Measurements from ENCODE around the gene GPR50. TPM values are rescaled to one million over a fixed set of nuclear protein-coding genes. Genes with fewer than 3 reads are reported as not detected.

The GPR50 gene
- total and polyA plus RNA-seq, 10 of the 15 experiments (the other 5 are each of a cell fraction or from before 2014, with no cell fraction given) = 0.03 to 0.08 (median 0.04) TPM; not detected in 7

- 29% methylated on average over 2 of the region's 2 CpGs for WGBS (ENCODE audit: insufficient coverage, insufficient replicate concordance, low lambda C conversion rate, missing lambda C conversion rate)
- Histone ChIP-seq H3K4me2 (ENCODE audit: control insufficient read depth, insufficient read depth) (no peak overlapping the region), H3K27me3 (replicated peaks in 1 of 2; ENCODE audit: control insufficient read depth in 2 of 2, insufficient read depth in 2 of 2, low read length in 1 of 2) (no peaks in the 10 kb centered on the region), H2AFZ (ENCODE audit: control insufficient read depth, low read depth, low read length) (no peak overlapping the region), H3K4me1 (ENCODE audit: control insufficient read depth, insufficient read depth, low read length) (no peaks in the 10 kb centered on the region), H3K9me3 (replicated peaks; ENCODE audit: control insufficient read depth, insufficient read depth, low read length) (no peaks in the 10 kb centered on the region; the same call in 1 of the 3 replicates), H3K27ac (ENCODE audit: control insufficient read depth, insufficient read depth) (no peak overlapping the region), H3K4me3 (no peak overlapping the region), H4K20me1 (ENCODE audit: control insufficient read depth, insufficient read depth) (no peaks in the 10 kb centered on the region), H3K9ac (ENCODE audit: control insufficient read depth, insufficient read depth, low read length) (no peak overlapping the region), H3K36me3 (ENCODE audit: control insufficient read depth in 2 of 2, insufficient read depth in 2 of 2, low read length in 1 of 2) (no peaks in the 10 kb centered on the region), H3K79me2 (ENCODE audit: control insufficient read depth, insufficient read depth, low read length) (no peaks in the 10 kb centered on the region)
- ATAC-seq (no peak), FAIRE-seq (no peak), DNase-seq (ENCODE audit: low read depth, low spot score) (no peak)
- ChIA-PET CTCF (no interaction called here), POLR2A (no interaction called here), SMC1A (ENCODE audit: uncharacterized antibody, unreplicated experiment) (no interaction called here), RAD21 (ENCODE audit: unreplicated experiment) (no interaction called here)
- intact Hi-C loops (cut with micrococcal nuclease; ENCODE audit: unreplicated experiment) = no loop called here
- no TSS peak for BruUV-seq (replicated peaks)
- in situ Hi-C loops (cut with MboI) = no loop called here
- no peak for TF ChIP-seq ZNF217 (IDR thresholded peaks at IDR 0.05)
- TF ChIP-seq FOS (IDR thresholded peaks at IDR 0.05; ENCODE audit: borderline replicate concordance, extremely low read depth, insufficient read length) = no peak
- no peak for TF ChIP-seq SMC3 (IDR thresholded peaks at IDR 0.05; ENCODE audit: borderline replicate concordance, low read length)
- TF ChIP-seq, protein P1, sequence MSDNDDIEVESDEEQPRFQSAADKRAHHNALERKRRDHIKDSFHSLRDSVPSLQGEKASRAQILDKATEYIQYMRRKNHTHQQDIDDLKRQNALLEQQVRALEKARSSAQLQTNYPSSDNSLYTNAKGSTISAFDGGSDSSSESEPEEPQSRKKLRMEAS (IDR thresholded peaks at IDR 0.05; ENCODE audit: low read depth, low read length) = no peak
- TF ChIP-seq, protein P2, sequence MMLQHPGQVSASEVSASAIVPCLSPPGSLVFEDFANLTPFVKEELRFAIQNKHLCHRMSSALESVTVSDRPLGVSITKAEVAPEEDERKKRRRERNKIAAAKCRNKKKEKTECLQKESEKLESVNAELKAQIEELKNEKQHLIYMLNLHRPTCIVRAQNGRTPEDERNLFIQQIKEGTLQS (IDR thresholded peaks at IDR 0.05; ENCODE audit: borderline replicate concordance, extremely low read depth, low read depth, low read length) = no peak
- TF ChIP-seq, protein P3, sequence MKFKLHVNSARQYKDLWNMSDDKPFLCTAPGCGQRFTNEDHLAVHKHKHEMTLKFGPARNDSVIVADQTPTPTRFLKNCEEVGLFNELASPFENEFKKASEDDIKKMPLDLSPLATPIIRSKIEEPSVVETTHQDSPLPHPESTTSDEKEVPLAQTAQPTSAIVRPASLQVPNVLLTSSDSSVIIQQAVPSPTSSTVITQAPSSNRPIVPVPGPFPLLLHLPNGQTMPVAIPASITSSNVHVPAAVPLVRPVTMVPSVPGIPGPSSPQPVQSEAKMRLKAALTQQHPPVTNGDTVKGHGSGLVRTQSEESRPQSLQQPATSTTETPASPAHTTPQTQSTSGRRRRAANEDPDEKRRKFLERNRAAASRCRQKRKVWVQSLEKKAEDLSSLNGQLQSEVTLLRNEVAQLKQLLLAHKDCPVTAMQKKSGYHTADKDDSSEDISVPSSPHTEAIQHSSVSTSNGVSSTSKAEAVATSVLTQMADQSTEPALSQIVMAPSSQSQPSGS (IDR thresholded peaks at IDR 0.05; ENCODE audit: low read length) = no peak
Measured at GRCh38 chrX:151132531-151132930, 43.9 kb upstream of the GPR50 start.
